ENCODE results near the gene UST. TPM values are rescaled to one million over a fixed set of nuclear protein-coding genes. Genes with fewer than 3 reads are reported as not detected.

The UST gene
- total and polyA plus RNA-seq, 2 donors (not counting 1 experiment from before 2014, with no cell fraction given) = 7.3 to 16.9 TPM

DNA sequence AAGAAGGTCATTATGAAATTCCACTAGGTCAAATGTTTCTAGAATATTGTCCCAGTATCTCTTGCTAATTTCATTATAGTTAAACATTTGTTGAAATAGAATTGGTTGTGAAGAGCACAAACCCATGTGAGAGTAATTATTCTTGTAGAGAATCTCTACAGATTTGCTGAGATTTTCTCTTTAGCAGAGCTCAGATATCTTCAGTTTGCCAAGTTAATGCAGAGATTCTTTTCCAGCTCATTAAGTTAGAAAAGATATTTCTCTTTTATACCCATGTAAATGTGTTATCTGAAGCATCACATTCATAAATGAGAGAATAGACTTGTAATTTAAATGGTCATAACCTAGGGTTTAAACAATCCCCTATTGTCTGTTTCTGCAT is 338.7 kb downstream of the UST start:
- TF ChIP-seq, protein P1, sequence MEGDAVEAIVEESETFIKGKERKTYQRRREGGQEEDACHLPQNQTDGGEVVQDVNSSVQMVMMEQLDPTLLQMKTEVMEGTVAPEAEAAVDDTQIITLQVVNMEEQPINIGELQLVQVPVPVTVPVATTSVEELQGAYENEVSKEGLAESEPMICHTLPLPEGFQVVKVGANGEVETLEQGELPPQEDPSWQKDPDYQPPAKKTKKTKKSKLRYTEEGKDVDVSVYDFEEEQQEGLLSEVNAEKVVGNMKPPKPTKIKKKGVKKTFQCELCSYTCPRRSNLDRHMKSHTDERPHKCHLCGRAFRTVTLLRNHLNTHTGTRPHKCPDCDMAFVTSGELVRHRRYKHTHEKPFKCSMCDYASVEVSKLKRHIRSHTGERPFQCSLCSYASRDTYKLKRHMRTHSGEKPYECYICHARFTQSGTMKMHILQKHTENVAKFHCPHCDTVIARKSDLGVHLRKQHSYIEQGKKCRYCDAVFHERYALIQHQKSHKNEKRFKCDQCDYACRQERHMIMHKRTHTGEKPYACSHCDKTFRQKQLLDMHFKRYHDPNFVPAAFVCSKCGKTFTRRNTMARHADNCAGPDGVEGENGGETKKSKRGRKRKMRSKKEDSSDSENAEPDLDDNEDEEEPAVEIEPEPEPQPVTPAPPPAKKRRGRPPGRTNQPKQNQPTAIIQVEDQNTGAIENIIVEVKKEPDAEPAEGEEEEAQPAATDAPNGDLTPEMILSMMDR (IDR thresholded peaks at IDR 0.05) = no peak
- TF ChIP-seq EZH2 (IDR thresholded peaks at IDR 0.05; ENCODE audit: borderline replicate concordance, insufficient read depth, low read depth, low read length, poor library complexity, severe bottlenecking) = no peak
- H3K79me2 ChIP-seq (ENCODE audit: control insufficient read depth, insufficient read depth, low read length) = no peaks in the 10 kb centered on the region
- peaks cover 0 to 2% (median 0%) of the 10 kb centered on the region in 4 experiments for H3K27me3 ChIP-seq (replicated peaks in 1 of 4; ENCODE audit: control extremely low read depth in 1 of 4, control insufficient read depth in 3 of 4, insufficient read depth in 4 of 4, low read length in 3 of 4)
- H3K9me3 Mint-ChIP-seq (ENCODE audit: insufficient read depth) = no peaks in the 10 kb centered on the region
- H3K4me2 ChIP-seq (replicated peaks; ENCODE audit: low read depth, low read length, poor library complexity, severe bottlenecking) = no peak overlapping the region
- ATAC-seq (ENCODE audit: low read depth) (no peak), DNase-seq (no peak)
- no peaks in the 10 kb centered on the region for H4K20me1 ChIP-seq (ENCODE audit: control insufficient read depth, insufficient read depth, low read length, poor library complexity, severe bottlenecking)
- H2AFZ ChIP-seq (ENCODE audit: insufficient read depth, low read depth, low read length, poor library complexity, severe bottlenecking) = no peak overlapping the region
- CTCF ChIA-PET = interaction anchor here (0.6 to 5.2 kb wide), 11 partner anchors 10 to 507 kb away, joined by 3 to 110 read pairs (median 4); no protein-coding TSS in a partner anchor
- peaks cover 6% of the 10 kb centered on the region for H3K4me1 Mint-ChIP-seq
- POLR2A ChIA-PET = no interaction called here
- no peak overlapping the region for H3K4me3 ChIP-seq (ENCODE audit: control extremely low read depth in 1 of 5, extremely low read depth in 1 of 5, insufficient read depth in 1 of 5, low read depth in 2 of 5, low read length in 4 of 5)
- H3K4me1 ChIP-seq (ENCODE audit: control insufficient read depth in 2 of 2, insufficient read depth in 2 of 2, low read length in 2 of 2) = peaks cover 0 to 3% of the 10 kb centered on the region in 2 donors
- no peaks in the 10 kb centered on the region for H3K9me3 ChIP-seq (ENCODE audit: control extremely low read depth in 1 of 3, control insufficient read depth in 2 of 3, insufficient read depth in 1 of 3, low read length in 2 of 3)
- H3K4me3 Mint-ChIP-seq = no peak overlapping the region
- no peak overlapping the region for H3K27ac Mint-ChIP-seq
- intact Hi-C loops (cut with micrococcal nuclease) = no loop called here
- H3K27me3 Mint-ChIP-seq = no peaks in the 10 kb centered on the region
- H3K27ac ChIP-seq (ENCODE audit: low read length in 2 of 2) = no peak overlapping the region
- H3K36me3 ChIP-seq (replicated peaks in 1 of 2; ENCODE audit: control extremely low read depth in 1 of 2, control insufficient read depth in 1 of 2, extremely low read depth in 1 of 2, insufficient read depth in 2 of 2, low read length in 1 of 2) = no peaks in the 10 kb centered on the region
- no peak overlapping the region for H3K9ac ChIP-seq (ENCODE audit: low read length)

DNA sequence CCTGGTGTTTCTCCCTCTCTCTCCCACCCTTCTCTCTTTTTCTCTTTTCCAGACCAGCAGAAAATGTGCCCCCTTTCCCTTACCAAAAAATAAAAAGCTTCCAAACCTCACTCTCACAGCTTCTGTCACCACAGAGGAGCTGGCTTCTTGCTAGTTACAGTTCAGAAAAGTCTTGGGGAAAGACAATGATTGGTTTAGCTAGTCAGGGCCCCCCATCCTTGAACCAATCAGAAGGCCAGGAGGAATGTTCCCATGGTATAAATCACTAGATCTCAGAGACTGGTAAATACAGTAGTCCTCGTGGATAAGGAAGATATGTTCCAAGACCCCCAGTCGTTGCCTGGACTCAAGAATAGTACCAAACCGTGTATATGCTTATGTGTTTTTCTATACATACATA is 339.5 kb downstream of the UST start:
- H3K4me2 ChIP-seq (replicated peaks; ENCODE audit: low read depth, low read length, poor library complexity, severe bottlenecking) = no peak overlapping the region
- H3K9ac ChIP-seq (ENCODE audit: low read length) = no peak overlapping the region
- peaks cover 0 to 2% (median 0%) of the 10 kb centered on the region in 4 experiments for H3K27me3 ChIP-seq (replicated peaks in 1 of 4; ENCODE audit: control extremely low read depth in 1 of 4, control insufficient read depth in 3 of 4, insufficient read depth in 4 of 4, low read length in 3 of 4)
- H3K4me3 ChIP-seq (ENCODE audit: control extremely low read depth in 1 of 5, extremely low read depth in 1 of 5, insufficient read depth in 1 of 5, low read depth in 2 of 5, low read length in 4 of 5) = no peak overlapping the region
- no peaks in the 10 kb centered on the region for H3K79me2 ChIP-seq (ENCODE audit: control insufficient read depth, insufficient read depth, low read length)
- peaks cover 0 to 3% of the 10 kb centered on the region in 2 donors for H3K4me1 ChIP-seq (ENCODE audit: control insufficient read depth in 2 of 2, insufficient read depth in 2 of 2, low read length in 2 of 2)
- intact Hi-C loops (cut with micrococcal nuclease) = no loop called here
- no peak overlapping the region for H2AFZ ChIP-seq (ENCODE audit: insufficient read depth, low read depth, low read length, poor library complexity, severe bottlenecking)
- no peaks in the 10 kb centered on the region for H3K36me3 ChIP-seq (replicated peaks in 1 of 2; ENCODE audit: control extremely low read depth in 1 of 2, control insufficient read depth in 1 of 2, extremely low read depth in 1 of 2, insufficient read depth in 2 of 2, low read length in 1 of 2)
- ChIA-PET CTCF (interaction anchor here (1.3 to 5.2 kb wide), 3 partner anchors 104 to 431 kb away, joined by 4 to 110 read pairs (median 8); no protein-coding TSS in a partner anchor), POLR2A (no interaction called here)
- H3K9me3 Mint-ChIP-seq (ENCODE audit: insufficient read depth) = no peaks in the 10 kb centered on the region
- no peak for TF ChIP-seq EZH2 (IDR thresholded peaks at IDR 0.05; ENCODE audit: borderline replicate concordance, insufficient read depth, low read depth, low read length, poor library complexity, severe bottlenecking)
- TF ChIP-seq, protein P1 (IDR thresholded peaks at IDR 0.05) = no peak
- H3K27ac Mint-ChIP-seq = no peak overlapping the region
- no CpG with 5 or more reads among the region's 3 CpGs for WGBS (ENCODE audit: insufficient coverage)
- no peaks in the 10 kb centered on the region for H3K9me3 ChIP-seq (ENCODE audit: control extremely low read depth in 1 of 3, control insufficient read depth in 2 of 3, insufficient read depth in 1 of 3, low read length in 2 of 3)
- H3K27me3 Mint-ChIP-seq = no peaks in the 10 kb centered on the region
- H3K4me1 Mint-ChIP-seq = peaks cover 5% of the 10 kb centered on the region
- no peak for ATAC-seq (ENCODE audit: low read depth)
- no peak for DNase-seq
- no peaks in the 10 kb centered on the region for H4K20me1 ChIP-seq (ENCODE audit: control insufficient read depth, insufficient read depth, low read length, poor library complexity, severe bottlenecking)
- H3K4me3 Mint-ChIP-seq = no peak overlapping the region
- H3K27ac ChIP-seq (ENCODE audit: low read length in 2 of 2) = no peak overlapping the region
